Measurements from ENCODE around the gene SYNE2.

DNA sequence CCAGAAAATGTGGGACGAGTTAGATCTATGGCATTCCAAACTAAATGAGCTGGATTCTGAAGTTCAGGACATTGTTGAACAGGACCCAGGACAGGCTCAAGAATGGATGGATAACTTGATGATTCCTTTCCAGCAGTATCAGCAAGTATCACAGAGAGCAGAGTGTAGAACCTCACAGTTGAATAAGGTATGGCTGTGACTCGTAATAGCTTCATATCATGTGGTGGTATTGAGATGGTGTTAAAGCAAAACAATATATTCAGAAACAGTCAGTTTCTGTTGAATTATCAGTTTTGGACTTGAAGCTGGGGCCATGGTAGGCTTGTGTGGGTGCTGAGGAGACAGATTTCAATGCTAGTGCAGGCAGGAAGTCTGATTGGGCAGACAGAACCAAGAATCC is 227.6 kb downstream of the SYNE2 start:
- TF ChIP-seq, protein P1, sequence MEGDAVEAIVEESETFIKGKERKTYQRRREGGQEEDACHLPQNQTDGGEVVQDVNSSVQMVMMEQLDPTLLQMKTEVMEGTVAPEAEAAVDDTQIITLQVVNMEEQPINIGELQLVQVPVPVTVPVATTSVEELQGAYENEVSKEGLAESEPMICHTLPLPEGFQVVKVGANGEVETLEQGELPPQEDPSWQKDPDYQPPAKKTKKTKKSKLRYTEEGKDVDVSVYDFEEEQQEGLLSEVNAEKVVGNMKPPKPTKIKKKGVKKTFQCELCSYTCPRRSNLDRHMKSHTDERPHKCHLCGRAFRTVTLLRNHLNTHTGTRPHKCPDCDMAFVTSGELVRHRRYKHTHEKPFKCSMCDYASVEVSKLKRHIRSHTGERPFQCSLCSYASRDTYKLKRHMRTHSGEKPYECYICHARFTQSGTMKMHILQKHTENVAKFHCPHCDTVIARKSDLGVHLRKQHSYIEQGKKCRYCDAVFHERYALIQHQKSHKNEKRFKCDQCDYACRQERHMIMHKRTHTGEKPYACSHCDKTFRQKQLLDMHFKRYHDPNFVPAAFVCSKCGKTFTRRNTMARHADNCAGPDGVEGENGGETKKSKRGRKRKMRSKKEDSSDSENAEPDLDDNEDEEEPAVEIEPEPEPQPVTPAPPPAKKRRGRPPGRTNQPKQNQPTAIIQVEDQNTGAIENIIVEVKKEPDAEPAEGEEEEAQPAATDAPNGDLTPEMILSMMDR (conservative IDR thresholded peaks at IDR 0.05 in 1 of 2, IDR thresholded peaks at IDR 0.05 in 1 of 2; ENCODE audit: low read depth in 1 of 2, low read length in 2 of 2): no peak
- no peak for TF ChIP-seq EZH2 (IDR thresholded peaks at IDR 0.05; ENCODE audit: low read length, missing control alignments)

Measured in fibroblast of lung (primary cell).